Measurements from ENCODE around the gene ETFRF1.
A peak's percentile ranks its signal among the peaks of the same experiment; 100 is the strongest.

Gene ETFRF1

GRCh38 chr12:25213338-25213737 lies 18.3 kb downstream of the ETFRF1 start:
- DNase-seq (ENCODE audit: low spot score), result no peak

DNA sequence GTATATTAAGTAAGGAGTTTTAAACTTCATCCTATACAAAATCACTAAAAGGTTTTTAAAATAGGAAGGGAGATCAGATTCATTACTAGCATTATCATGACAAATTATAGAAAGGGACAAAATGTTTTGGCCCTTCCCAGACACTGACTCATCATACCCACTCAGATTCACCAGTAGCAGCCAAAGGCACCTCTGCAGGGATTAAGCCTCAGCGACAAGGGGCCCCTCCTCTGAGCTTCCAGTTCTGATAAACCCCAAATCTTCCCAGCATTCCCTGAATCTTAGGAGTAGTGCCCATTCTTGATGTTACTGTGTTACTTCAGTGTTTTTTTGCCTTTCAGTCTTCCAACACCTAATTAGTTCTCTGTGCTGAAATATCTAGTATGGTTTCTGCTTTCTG lies 41.2 kb downstream of the ETFRF1 start:
- no peak for DNase-seq (ENCODE audit: low spot score)

GRCh38 chr12:25236626-25237025 lies 41.6 kb downstream of the ETFRF1 start:
- DNase-seq (ENCODE audit: low spot score), result no peak

DNA sequence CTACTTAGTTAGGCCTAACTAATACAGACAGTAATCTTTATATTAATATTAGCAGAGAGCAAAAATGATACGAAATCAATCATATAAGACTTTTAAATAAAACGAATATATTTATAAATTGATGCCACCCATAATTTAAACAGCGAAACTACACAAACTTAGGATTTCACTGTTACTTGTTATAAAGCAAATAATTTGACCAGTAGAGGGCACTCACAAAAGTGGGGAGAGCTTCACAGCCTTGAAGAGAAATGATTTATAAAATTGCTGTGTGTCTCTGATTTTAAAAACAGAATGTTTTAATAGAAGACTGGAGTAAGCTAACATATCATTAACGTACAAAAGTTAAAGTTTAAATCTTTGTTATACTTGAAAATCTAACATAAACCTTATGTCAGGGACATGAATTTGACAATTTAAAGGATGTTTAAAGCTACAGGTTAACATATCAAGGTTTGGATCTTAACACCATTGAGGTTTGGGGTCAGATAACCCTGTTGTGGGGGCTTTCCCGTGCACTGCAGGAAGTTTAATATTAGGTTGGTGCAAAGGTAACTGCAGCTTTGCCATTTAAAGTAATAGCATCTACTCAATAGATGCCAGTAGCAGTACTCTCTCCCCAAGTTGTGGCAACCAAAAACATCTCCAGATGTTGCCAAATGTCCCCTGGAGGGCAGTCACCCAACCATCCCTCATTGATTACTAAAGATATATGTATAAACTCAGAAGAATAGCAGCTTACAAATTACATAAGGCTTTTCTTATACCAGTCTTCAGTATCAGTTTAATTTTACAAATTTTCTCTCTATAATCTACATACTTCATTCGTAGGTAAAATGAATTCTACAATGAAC lies 46.4 kb downstream of the ETFRF1 start:
- DNase-seq (ENCODE audit: low spot score), result peak; percentile 77

DNA sequence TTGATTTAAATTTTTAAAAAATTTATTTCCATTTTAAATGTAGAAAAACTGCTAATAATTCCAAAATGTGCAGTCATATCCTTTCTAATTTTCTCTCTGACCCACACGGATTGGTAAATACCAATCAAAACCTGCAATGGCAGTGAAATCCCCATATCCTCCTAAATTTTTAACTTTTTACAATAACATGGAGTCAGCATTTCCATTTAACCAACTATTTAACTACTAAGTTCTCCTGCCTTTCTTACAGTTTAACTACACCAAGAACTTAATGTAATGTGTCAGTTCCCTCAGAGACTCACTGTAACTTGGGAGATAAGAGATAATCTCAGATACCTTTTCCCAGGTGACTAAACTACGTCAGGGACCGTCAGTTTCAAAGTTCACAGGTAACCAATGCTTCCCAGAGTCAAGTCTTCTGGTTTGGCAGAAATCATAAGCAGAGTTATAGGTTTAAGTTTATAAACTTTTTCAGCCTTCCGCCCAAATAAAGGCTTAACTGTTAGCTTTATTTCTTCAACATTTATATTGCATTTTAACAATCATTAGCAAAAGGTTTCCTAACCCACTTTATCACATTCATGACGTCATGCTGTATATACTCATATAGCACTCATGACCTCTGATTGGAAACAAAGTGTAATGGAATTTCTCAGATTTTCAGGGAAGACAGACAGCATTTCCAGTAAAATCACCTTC lies 48.1 kb downstream of the ETFRF1 start:
- no peak for DNase-seq (ENCODE audit: low spot score)

DNA sequence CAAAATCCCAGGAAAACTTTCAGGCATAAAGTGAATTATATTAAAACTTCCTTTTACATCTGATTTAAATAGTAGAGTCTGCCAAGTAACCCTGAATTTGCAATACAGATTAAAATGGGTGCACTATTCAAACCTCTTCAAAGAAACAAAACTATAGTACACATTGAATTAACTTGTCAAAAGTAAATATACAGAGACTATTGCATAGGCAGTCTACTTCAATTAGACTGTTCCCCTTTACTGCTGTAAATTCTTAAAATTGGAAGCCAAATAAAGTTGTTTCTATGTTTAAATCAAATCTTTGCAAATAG lies 48.6 kb downstream of the ETFRF1 start:
- DNase-seq (ENCODE audit: low spot score), result no peak

- DNase-seq (ENCODE audit: low spot score), result no peak
Measured at GRCh38 chr12:25245491-25245890, 50.5 kb downstream of the ETFRF1 start.

DNA sequence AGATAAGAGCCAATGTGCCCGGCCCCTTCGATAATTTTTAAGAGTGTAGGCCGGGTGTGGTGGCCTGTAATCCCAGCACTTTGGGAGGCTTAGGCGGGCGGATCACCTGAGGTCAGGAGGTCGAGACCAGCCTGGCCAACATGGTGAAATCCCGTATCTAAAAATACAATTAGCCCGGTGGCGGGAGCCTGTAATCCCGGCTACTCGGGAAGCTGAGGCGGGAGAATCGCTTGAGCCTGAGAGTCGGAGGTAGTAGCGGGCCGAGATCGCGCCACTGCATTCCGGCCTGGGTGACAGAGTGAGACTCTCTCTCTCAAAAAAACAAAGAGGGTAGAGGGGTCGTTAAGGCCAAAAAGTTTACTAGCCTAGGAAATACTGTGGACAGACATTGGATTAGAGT lies 53.1 kb downstream of the ETFRF1 start:
- DNase-seq (ENCODE audit: low spot score), result no peak

GRCh38 chr12:25248732-25249131 lies 53.7 kb downstream of the ETFRF1 start:
- no peak for DNase-seq (ENCODE audit: low spot score)

GRCh38 chr12:25249931-25250738 lies 55.1 kb downstream of the ETFRF1 start:
- peak; percentile 60 for DNase-seq (ENCODE audit: low spot score)

GRCh38 chr12:25250744-25251730 lies 56.0 kb downstream of the ETFRF1 start, which contains the start of gene KRAS:
Gene KRAS (minus strand): TSS chr12:25250929.
- DNase-seq (ENCODE audit: low spot score), result peak; percentile 96

- DNase-seq (ENCODE audit: low spot score), result no peak
Measured at GRCh38 chr12:25251769-25252168, 56.7 kb downstream of the ETFRF1 start.

GRCh38 chr12:25252946-25253345 lies 57.9 kb downstream of the ETFRF1 start:
- DNase-seq (ENCODE audit: low spot score), result no peak

- peak; percentile 60 for DNase-seq (ENCODE audit: low spot score)
Measured at GRCh38 chr12:25253371-25254068, 58.5 kb downstream of the ETFRF1 start.

DNA sequence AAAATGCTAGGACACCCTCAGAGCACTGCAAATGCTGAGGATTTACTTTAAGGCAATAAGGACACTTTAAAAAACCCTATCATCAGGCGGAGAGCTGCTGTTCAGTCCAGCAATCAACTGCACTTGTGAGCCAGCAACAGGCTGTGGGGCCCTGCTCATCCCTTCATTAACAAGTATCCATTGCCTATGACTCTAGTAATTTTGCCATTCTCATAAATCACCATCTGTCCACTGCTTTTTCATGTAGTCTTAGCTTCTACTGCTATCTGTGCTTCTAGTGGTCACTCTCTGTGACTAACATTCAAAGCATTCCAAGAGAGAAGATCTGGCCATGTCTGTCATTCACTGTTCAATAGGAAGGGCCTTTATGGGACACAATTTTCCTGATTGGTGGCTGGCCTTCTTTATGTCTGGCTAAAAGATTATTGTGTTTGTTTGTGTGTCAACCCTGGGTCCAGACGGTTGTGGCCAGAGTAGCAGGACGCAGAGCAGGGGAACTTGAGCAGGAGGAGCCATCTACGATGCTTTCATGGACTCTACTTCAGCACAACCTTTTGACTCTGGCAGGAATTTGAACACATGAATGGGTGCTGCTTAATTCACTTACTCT lies 59.3 kb downstream of the ETFRF1 start:
- DNase-seq (ENCODE audit: low spot score), result no peak

Data from NAMALWA (cell line).